Activated naive CD4-positive, alpha-beta T cell treated with anti-CD3 and anti-CD28 coated beads, Interleukin-2, amount 50 U/mL, for 72 hours (primary cell): ENCODE results near the gene TSPEAR. TPM values are rescaled to one million over a fixed set of nuclear protein-coding genes. Genes with fewer than 3 reads are reported as not detected.
"Not testable (repeated sequence)": the region's sequence is repeated elsewhere in the genome, so short reads cannot be mapped to it uniquely, and the experiment has no call there.

Experiments
- ATAC-seq, 2 donors: fragments of 150-1000 bp; cut with Tn5 transposase; 2 replicates each; pipeline ENCODE4 v1.10.0; 2021; ENCODE audit warnings: mild to moderate bottlenecking in 2 of 2, moderate library complexity in 2 of 2
- DNase-seq, 2 donors: peaks; one replicate each; pipeline ENCODE4 v3.0.0; 2021 to 2022; ENCODE audit warnings: low spot score in 2 of 2
- H3K27ac Mint-ChIP-seq, 2 donors: one replicate each; pipeline ENCODE4 v1.8.0; 2022; ENCODE audit warnings: mild to moderate bottlenecking in 2 of 2, mixed read lengths in 2 of 2
- H3K36me3 Mint-ChIP-seq, 2 donors: one replicate each; pipeline ENCODE4 v1.8.0; 2022; ENCODE audit warnings: mixed read lengths in 2 of 2
- H3K9me3 Mint-ChIP-seq, 2 donors: one replicate each; pipeline ENCODE4 v1.8.0; 2022; ENCODE audit warnings: mixed read lengths in 2 of 2
- total RNA-seq, 2 donors: library from RNA; stranded (reverse); gene quantifications; one replicate each; pipeline ENCODE4 v1.2.3, GENCODE V29; 2022

Gene TSPEAR
- total RNA-seq, 2 donors from 2014 or later = not detected

- no peak for ATAC-seq
- no peak overlapping the region for H3K27ac Mint-ChIP-seq
- DNase-seq = no peak
- peaks cover 3 to 8% of the 10 kb centered on the region in 2 donors for H3K9me3 Mint-ChIP-seq
- peaks cover 6 to 28% of the 10 kb centered on the region in 2 donors for H3K36me3 Mint-ChIP-seq
Observed at GRCh38 chr21:44575307-44576024, 135.9 kb downstream of the TSPEAR start.

- H3K9me3 Mint-ChIP-seq = peaks cover 3 to 8% of the 10 kb centered on the region in 2 donors
- DNase-seq = peak in 1 of 2 donors; percentile 30
- H3K36me3 Mint-ChIP-seq = peaks cover 0 to 20% of the 10 kb centered on the region in 2 donors
- peak overlapping the region in 1 of 2 donors; percentile 72 for H3K27ac Mint-ChIP-seq
- ATAC-seq = no peak
Observed at GRCh38 chr21:44574457-44575306, 136.7 kb downstream of the TSPEAR start.

- ATAC-seq, H3K9me3 Mint-ChIP-seq: not testable (repeated sequence)
- peak in 1 of 2 donors; percentile 35 for DNase-seq
- H3K36me3 Mint-ChIP-seq = peaks cover 0 to 20% of the 10 kb centered on the region in 2 donors
- H3K27ac Mint-ChIP-seq = peak within 1 kb of the TSS in 1 of 2 donors; percentile 72
Observed at GRCh38 chr21:44573630-44574456, 137.5 kb downstream of the TSPEAR start, which contains the start of gene KRTAP10-4. Gene KRTAP10-4, plus strand, starts transcription at chr21:44573729. Its CDS starts 30 bp downstream, at chr21:44573759.

- DNase-seq (peak in 1 of 2 donors; percentile 31), ATAC-seq (no peak)
- Mint-ChIP-seq H3K27ac (no peak overlapping the region), H3K9me3 (peaks cover 3 to 8% of the 10 kb centered on the region in 2 donors), H3K36me3 (peaks cover 0 to 18% of the 10 kb centered on the region in 2 donors)
Observed at GRCh38 chr21:44572959-44573583, 138.3 kb downstream of the TSPEAR start.

- peak in 1 of 2 donors; percentile 28 for DNase-seq
- ATAC-seq = no peak
- Mint-ChIP-seq H3K9me3 (peaks cover under 1 to 6% of the 10 kb centered on the region in 2 donors), H3K36me3 (peaks cover 0 to 11% of the 10 kb centered on the region in 2 donors), H3K27ac (no peak overlapping the region)
Observed at GRCh38 chr21:44571844-44572782, 139.3 kb downstream of the TSPEAR start.

- Mint-ChIP-seq H3K9me3 (peaks cover 0 to 5% of the 10 kb centered on the region in 2 donors), H3K36me3 (peaks cover 0 to 5% of the 10 kb centered on the region in 2 donors), H3K27ac (no peak overlapping the region)
- ATAC-seq (no peak), DNase-seq (no peak)
Observed at GRCh38 chr21:44571296-44571695, 140.1 kb downstream of the TSPEAR start.

GRCh38 chr21:44569861-44570517, 141.4 kb downstream of the TSPEAR start:
- no peaks in the 10 kb centered on the region for H3K36me3 Mint-ChIP-seq
- ATAC-seq = no peak
- H3K27ac Mint-ChIP-seq = no peak overlapping the region
- peak in 1 of 2 donors; percentile 23 for DNase-seq
- peaks cover 0 to 5% of the 10 kb centered on the region in 2 donors for H3K9me3 Mint-ChIP-seq

GRCh38 chr21:44568667-44569556, 142.5 kb downstream of the TSPEAR start:
- no peak for ATAC-seq
- Mint-ChIP-seq H3K36me3 (no peaks in the 10 kb centered on the region), H3K9me3 (peaks cover 0 to 5% of the 10 kb centered on the region in 2 donors), H3K27ac (no peak overlapping the region)
- peak in 1 of 2 donors; percentile 49 for DNase-seq

GRCh38 chr21:44568261-44568660, 143.1 kb downstream of the TSPEAR start:
- ATAC-seq (no peak), DNase-seq (no peak)
- H3K27ac Mint-ChIP-seq = no peak overlapping the region
- peaks cover 0 to 5% of the 10 kb centered on the region in 2 donors for H3K9me3 Mint-ChIP-seq
- no peaks in the 10 kb centered on the region for H3K36me3 Mint-ChIP-seq

- no peak overlapping the region for H3K27ac Mint-ChIP-seq
- H3K9me3 Mint-ChIP-seq = peaks cover 0 to 5% of the 10 kb centered on the region in 2 donors
- H3K36me3 Mint-ChIP-seq = no peaks in the 10 kb centered on the region
- no peak for DNase-seq
- ATAC-seq = no peak
Observed at GRCh38 chr21:44567481-44568171, 143.7 kb downstream of the TSPEAR start.

GRCh38 chr21:44566403-44566802, 145.0 kb downstream of the TSPEAR start:
- no peak for ATAC-seq
- no peak for DNase-seq
- Mint-ChIP-seq H3K36me3 (peaks cover 0 to 9% of the 10 kb centered on the region in 2 donors), H3K27ac (no peak overlapping the region), H3K9me3 (peaks cover 0 to 2% of the 10 kb centered on the region in 2 donors)

GRCh38 chr21:44564886-44565598, 146.3 kb downstream of the TSPEAR start:
- Mint-ChIP-seq H3K27ac (peak overlapping the region in 1 of 2 donors; percentile 81), H3K36me3 (peaks cover 9 to 18% of the 10 kb centered on the region in 2 donors), H3K9me3 (peaks cover 6% of the 10 kb centered on the region in 2 donors)
- ATAC-seq (no peak), DNase-seq (no peak)

GRCh38 chr21:44564099-44564498, 147.3 kb downstream of the TSPEAR start:
- DNase-seq = no peak
- H3K27ac Mint-ChIP-seq = no peak overlapping the region
- H3K9me3 Mint-ChIP-seq = peaks cover 6% of the 10 kb centered on the region in 2 donors
- H3K36me3 Mint-ChIP-seq = peaks cover 10 to 22% of the 10 kb centered on the region in 2 donors
- no peak for ATAC-seq
